ENCODE measurements around the gene ZNF224. TPM values are rescaled to one million over a fixed set of nuclear protein-coding genes. Genes with fewer than 3 reads are reported as not detected.

The ZNF224 gene
- total and polyA plus RNA-seq, 2 of the 8 experiments (the other 6 are each of a cell fraction or from before 2014, with no cell fraction given): 3.7 to 17.2 TPM

DNA sequence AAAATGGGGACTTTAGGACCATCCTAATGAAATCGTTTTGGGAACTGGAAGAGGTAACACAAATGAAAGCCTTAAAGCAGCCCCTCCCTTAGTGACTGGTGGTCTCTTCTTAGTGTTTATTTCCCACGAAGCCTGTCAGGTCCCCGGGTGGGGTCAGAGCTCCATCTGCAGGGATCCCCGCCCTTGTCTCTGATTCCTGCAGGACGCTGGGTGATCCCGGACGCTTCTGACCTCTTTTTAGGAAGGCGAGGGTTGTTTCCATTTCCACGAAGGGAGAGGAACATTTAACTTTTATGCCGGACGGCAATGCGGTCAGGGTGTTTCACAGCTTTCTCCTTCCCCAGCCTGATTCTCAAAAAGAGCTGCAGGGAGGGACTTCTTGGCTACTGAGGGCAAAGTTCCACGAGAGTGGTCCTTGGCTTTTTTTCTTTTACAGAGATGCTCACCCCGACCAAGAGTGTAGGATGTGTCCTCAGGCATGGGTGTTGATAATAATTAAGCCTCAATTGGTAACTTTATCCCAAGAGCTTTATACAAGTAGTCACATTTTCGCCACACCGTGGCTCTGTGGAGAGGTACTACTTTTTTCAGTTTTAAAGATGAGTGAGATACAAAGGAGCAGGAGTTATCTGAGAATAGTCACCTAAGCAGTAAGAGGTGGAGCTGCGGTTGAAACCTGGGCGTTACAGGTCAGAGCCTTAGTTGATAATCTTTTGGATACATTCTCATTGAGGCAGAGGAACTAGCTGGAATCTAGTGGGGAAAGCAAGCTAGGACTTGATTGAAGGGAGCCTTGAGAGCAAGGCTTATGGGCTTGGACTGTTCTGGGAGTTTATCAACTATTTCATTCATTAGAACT lies 21.4 kb upstream of the ZNF224 start:
- Histone ChIP-seq H3K4ac (replicated peaks; ENCODE audit: insufficient read length, low read depth, low read length) (no peak overlapping the region), H3K36me3 (ENCODE audit: control insufficient read depth in 2 of 4, insufficient read depth in 4 of 4, low read length in 3 of 4) (no peaks in the 10 kb centered on the region; a peak in 2 of 8 replicates), H3K56ac (replicated peaks; ENCODE audit: insufficient read length, low read depth, low read length) (no peak overlapping the region), H3K27me3 (replicated peaks in 1 of 4; ENCODE audit: control insufficient read depth in 3 of 4, extremely low read depth in 1 of 4, insufficient read depth in 3 of 4, low read length in 3 of 4) (peaks cover 0 to 5% (median 2%) of the 10 kb centered on the region in 4 experiments; a peak in 3 of 7 replicates), H3K18ac (ENCODE audit: extremely low read depth, low read length) (no peak overlapping the region), H3K23me2 (ENCODE audit: low read depth, low read length) (peaks cover 9% of the 10 kb centered on the region), H3K79me1 (ENCODE audit: low read depth, low read length) (no peaks in the 10 kb centered on the region), H2BK15ac (ENCODE audit: low read length) (no peak overlapping the region), H3K79me2 (ENCODE audit: control insufficient read depth in 1 of 2, insufficient read depth in 2 of 2, low read length in 2 of 2) (no peaks in the 10 kb centered on the region; a peak in 1 of 4 replicates), H2BK5ac (ENCODE audit: low read depth, low read length) (no peak overlapping the region), H2BK20ac (ENCODE audit: low read length) (no peak overlapping the region), H2AFZ (ENCODE audit: low read length) (peak overlapping the region; percentile 99), H3K14ac (ENCODE audit: insufficient read length) (no peak overlapping the region), H3K9ac (replicated peaks in 1 of 4; ENCODE audit: extremely low read depth in 1 of 4, low read depth in 3 of 4, low read length in 3 of 4) (peak overlapping the region in 1 of 4 experiments; percentile 69; a peak in 3 of 7 replicates), H3K9me3 (ENCODE audit: insufficient read depth in 2 of 2, low read depth in 1 of 2, low read length in 1 of 2) (no peaks in the 10 kb centered on the region), H2AK5ac (ENCODE audit: low read depth, low read length) (no peak overlapping the region), H4K5ac (ENCODE audit: insufficient read length, low read depth, low read length) (no peak overlapping the region), H3K23ac (ENCODE audit: insufficient read length) (no peak overlapping the region), H4K8ac (ENCODE audit: extremely low read depth, insufficient read depth, low read length) (no peak overlapping the region), H4K91ac (replicated peaks; ENCODE audit: insufficient read length, low read length) (no peak overlapping the region), H3K27ac (ENCODE audit: low read depth, low read length) (no peak overlapping the region), H4K20me1 (replicated peaks in 1 of 2; ENCODE audit: control insufficient read depth in 1 of 2, insufficient read depth in 2 of 2, low read length in 2 of 2) (no peaks in the 10 kb centered on the region), H3K4me1 (replicated peaks in 1 of 4; ENCODE audit: control insufficient read depth in 3 of 4, insufficient read depth in 4 of 4, low read length in 3 of 4) (peaks cover 0 to 1% (median 0%) of the 10 kb centered on the region in 4 experiments; a peak in 2 of 7 replicates), H3K4me2 (ENCODE audit: insufficient read depth in 1 of 2, low read depth in 2 of 2, low read length in 2 of 2) (peak overlapping the region; percentile 83 to 88), H3K4me3 (ENCODE audit: extremely low read depth in 1 of 4, insufficient read depth in 2 of 4, low read depth in 3 of 4, low read length in 4 of 4) (peak overlapping the region; percentile 74 to 94 (median 87)), H2BK120ac (replicated peaks; ENCODE audit: low read depth, low read length) (no peak overlapping the region), H2BK12ac (ENCODE audit: low read depth, low read length) (no peak overlapping the region)
- ChIA-PET CTCF (ENCODE audit: partially characterized antibody) (interaction anchor here (0.8 kb wide), 1 partner anchor 21 kb away, joined by 3 read pairs; the partner anchor contains the start of gene ZNF223), POLR2A (ENCODE audit: partially characterized antibody) (interaction anchor here (1.4 kb wide), 1 partner anchor 39 kb away, joined by 5 read pairs; no protein-coding TSS in a partner anchor)
- WGBS, 2 experiments (ENCODE audit: extremely low coverage in 1 of 2, insufficient coverage in 1 of 2, insufficient read length in 1 of 2, insufficient replicate concordance in 2 of 2, low coverage in 1 of 2, low lambda C conversion rate in 2 of 2, missing lambda C conversion rate in 1 of 2): 48% methylated on average over 18 of the region's 18 CpGs; no CpG with 5 or more reads in 1 of the 2 experiments
- no peak for DNase-seq (ENCODE audit: low read depth in 1 of 2, low spot score in 2 of 2)
- FAIRE-seq: no peak
- TF ChIP-seq KDM1A (IDR thresholded peaks at IDR 0.05; ENCODE audit: borderline replicate concordance, low read length): no peak
- no peak for TF ChIP-seq POU5F1 (IDR thresholded peaks at IDR 0.05; ENCODE audit: low read depth, low read length)
- no peak for TF ChIP-seq SP1 (IDR thresholded peaks at IDR 0.05; ENCODE audit: low read depth, low read length)
- no peak for TF ChIP-seq EP300 (IDR thresholded peaks at IDR 0.05; ENCODE audit: borderline replicate concordance in 1 of 2, low read depth in 2 of 2, low read length in 2 of 2)
- no peak for TF ChIP-seq SUZ12 (IDR thresholded peaks at IDR 0.05; ENCODE audit: low read length)
- TF ChIP-seq KDM5A (IDR thresholded peaks at IDR 0.05; ENCODE audit: low read length): no peak
- no peak for TF ChIP-seq HDAC2 (IDR thresholded peaks at IDR 0.05; ENCODE audit: borderline replicate concordance in 1 of 2, low read depth in 2 of 2, low read length in 2 of 2)
- no peak for TF ChIP-seq CBX5 (IDR thresholded peaks at IDR 0.05; ENCODE audit: low read depth, low read length)
- TF ChIP-seq TCF12 (IDR thresholded peaks at IDR 0.05; ENCODE audit: low read depth, low read length): no peak
- TF ChIP-seq BCL11A (IDR thresholded peaks at IDR 0.05; ENCODE audit: low read depth in 2 of 2, low read length in 2 of 2): no peak

Measured in H1 (cell line).